Left renal pelvis (tissue), 4 donors: Measurements from ENCODE around the gene IQSEC2. TPM values are rescaled to one million over a fixed set of nuclear protein-coding genes. Genes with fewer than 3 reads are reported as not detected.

Source experiments
- DNase-seq, 4 donors: peaks; one replicate each; pipeline ENCODE4 v3.0.0-alpha.2; 2013; ENCODE audit warnings: low read depth in 4 of 4, low spot score in 3 of 4
- polyA plus RNA-seq, 4 donors: library from polyadenylated mRNA; unstranded; fragments of 120-200 nt; gene quantifications; one replicate each; pipeline ENCODE4 v1.2.1, GENCODE V29; 2013; ENCODE audit not compliant: insufficient read length in 4 of 4

IQSEC2 gene
- polyA plus RNA-seq, result 10 to 100 TPM; 12.3 to 18.4 (median 13.7) TPM

GRCh38 chrX:53281321-53281822 is at the start of gene IQSEC2:
IQSEC2 (minus strand) TSS chrX:53281584.
- peak; percentile 61 to 71 (median 66) for DNase-seq

GRCh38 chrX:53330331-53330730 is 48.9 kb upstream of the IQSEC2 start:
- DNase-seq, result no peak

- DNase-seq, result no peak
Measured at GRCh38 chrX:53324803-53325202, 43.4 kb upstream of the IQSEC2 start.

- no peak for DNase-seq
Measured at GRCh38 chrX:53324085-53324484, 42.7 kb upstream of the IQSEC2 start.

- DNase-seq, result no peak
Measured at GRCh38 chrX:53323196-53323595, 41.8 kb upstream of the IQSEC2 start.

- no peak for DNase-seq
Measured at GRCh38 chrX:53321943-53322497, 40.6 kb upstream of the IQSEC2 start.

- DNase-seq, result no peak
Measured at GRCh38 chrX:53321230-53321942, 40.0 kb upstream of the IQSEC2 start.

- DNase-seq, result no peak
Measured at GRCh38 chrX:53320543-53321229, 39.3 kb upstream of the IQSEC2 start.

GRCh38 chrX:53319614-53320542 is 38.5 kb upstream of the IQSEC2 start:
- DNase-seq, result no peak

- no peak for DNase-seq
Measured at GRCh38 chrX:53318766-53319353, 37.5 kb upstream of the IQSEC2 start.

- DNase-seq, result no peak
Measured at GRCh38 chrX:53317365-53318069, 36.1 kb upstream of the IQSEC2 start.

- DNase-seq, result no peak
Measured at GRCh38 chrX:53316860-53317237, 35.5 kb upstream of the IQSEC2 start.

GRCh38 chrX:53316111-53316859 is 34.9 kb upstream of the IQSEC2 start:
- no peak for DNase-seq

- DNase-seq, result no peak
Measured at GRCh38 chrX:53313728-53314105, 32.3 kb upstream of the IQSEC2 start.

GRCh38 chrX:53312946-53313727 is 31.8 kb upstream of the IQSEC2 start:
- DNase-seq, result no peak

GRCh38 chrX:53309837-53310236 is 28.5 kb upstream of the IQSEC2 start:
- DNase-seq, result no peak

GRCh38 chrX:53308836-53309235 is 27.5 kb upstream of the IQSEC2 start:
- no peak for DNase-seq
